ENCODE measurements around the gene NR1D2.
"Not testable (repeated sequence)": the region's sequence is repeated elsewhere in the genome, so short reads cannot be mapped to it uniquely, and the experiment has no call there.

The NR1D2 gene

DNA sequence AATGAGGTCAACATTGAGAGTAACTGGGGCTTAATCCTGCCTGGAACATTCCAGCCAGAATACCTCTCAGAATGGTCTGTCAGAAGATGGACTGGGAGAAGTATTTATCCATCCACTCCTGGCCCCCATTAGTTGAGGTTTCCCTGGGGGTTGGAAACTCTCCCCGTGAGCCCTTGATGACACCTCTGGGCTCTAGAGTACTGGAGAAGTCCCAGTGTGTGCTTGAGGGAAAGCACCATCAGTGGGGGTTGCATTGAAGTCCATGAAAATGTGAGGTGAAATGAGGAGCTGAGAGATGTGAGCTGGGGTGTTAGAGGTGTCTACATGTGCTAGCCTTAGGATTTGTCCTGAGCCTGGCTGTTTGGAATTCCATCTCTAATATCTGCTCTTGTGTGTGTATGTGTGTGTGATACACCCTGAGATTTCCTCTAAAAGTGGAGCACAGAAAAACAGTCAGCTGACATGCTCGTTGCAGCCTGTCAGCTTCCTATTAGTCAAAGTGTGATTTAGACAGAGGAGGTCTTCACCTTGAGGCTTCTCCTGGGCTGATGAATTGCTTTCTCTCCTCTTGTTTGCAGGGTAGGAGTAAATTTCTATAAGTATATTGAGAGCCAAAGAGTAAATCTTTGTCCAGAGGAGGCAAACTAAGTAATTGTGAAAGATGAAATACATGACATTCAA is 67.6 kb downstream of the NR1D2 start:
- no peak for DNase-seq

DNA sequence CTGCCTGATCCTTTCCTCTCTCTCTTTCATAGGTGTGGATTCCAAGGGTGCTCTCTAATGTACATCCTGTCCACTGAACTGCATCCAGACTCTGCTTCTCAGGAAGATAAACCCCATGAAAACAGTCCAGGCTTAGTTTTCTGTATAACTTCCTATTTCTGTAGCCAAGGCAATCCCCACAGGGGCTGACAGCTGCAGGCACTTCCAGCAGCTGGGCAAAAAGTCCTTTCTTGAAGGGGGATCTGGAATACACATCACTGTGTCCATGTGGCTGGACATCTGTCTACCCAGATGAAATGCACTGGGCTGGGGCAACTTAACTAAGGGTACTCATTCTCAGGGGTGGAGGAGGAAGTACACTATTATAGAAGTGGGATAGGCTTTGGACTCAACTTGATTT is 72.2 kb downstream of the NR1D2 start:
- DNase-seq: no peak

DNA sequence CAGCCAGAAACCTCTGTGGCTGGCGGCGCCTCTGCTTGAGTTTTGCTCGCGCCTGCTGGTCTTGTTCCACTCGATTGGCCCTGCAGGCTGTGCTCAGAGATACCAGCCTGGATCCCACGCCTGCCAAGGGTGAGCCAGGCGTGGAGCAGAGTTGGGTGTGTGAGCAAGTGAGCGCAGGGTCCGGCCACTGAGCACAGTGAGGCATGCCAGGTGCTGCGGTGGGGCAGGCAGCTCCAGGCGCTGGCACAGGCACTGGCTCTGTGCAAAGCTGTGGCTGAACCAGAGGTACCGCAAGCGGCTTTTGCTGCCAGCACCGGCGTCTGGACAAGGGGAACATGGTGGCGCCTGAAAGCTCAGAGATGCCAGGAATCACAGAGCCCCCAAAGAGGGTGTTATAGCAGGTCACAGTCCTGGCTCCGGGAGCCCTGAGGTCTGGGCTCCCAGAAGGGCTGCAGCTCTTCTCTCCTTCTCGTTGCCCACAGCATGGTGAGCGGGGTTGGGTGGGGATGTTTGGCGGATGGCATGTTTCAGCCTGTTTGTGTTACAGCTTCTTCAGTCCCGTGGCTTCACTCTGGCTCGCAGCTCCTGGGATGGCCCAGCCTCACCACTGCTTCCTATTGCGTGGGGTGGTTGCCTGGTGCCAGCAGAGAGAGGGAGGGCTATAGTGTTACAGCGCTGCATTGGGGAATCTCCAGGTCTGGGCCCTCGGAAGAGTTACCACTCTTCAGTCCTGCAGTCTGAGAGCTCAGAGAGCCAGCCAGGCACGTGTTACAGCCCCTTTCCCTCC is 73.9 kb downstream of the NR1D2 start:
- DNase-seq: no peak

DNA sequence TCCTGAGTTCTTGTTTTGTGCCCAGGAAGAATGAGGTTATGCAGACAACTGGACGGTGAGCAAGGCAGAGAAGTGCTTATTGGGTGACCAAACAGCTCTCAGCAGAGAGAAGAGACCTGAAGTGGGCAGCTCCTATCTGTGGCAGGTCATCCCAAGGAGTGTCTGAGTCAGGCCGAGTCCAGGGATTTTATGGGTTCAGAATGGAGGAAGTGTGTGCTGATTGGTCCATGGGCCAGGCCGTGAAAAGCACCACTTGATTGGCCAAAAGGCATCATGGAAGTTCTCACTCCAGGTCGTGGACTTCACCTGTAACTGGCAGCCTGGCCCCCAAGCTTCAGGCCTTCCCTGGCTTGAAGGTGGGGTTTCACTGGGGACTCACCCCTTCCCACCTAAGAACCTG is 74.5 kb downstream of the NR1D2 start:
- DNase-seq: no peak

DNA sequence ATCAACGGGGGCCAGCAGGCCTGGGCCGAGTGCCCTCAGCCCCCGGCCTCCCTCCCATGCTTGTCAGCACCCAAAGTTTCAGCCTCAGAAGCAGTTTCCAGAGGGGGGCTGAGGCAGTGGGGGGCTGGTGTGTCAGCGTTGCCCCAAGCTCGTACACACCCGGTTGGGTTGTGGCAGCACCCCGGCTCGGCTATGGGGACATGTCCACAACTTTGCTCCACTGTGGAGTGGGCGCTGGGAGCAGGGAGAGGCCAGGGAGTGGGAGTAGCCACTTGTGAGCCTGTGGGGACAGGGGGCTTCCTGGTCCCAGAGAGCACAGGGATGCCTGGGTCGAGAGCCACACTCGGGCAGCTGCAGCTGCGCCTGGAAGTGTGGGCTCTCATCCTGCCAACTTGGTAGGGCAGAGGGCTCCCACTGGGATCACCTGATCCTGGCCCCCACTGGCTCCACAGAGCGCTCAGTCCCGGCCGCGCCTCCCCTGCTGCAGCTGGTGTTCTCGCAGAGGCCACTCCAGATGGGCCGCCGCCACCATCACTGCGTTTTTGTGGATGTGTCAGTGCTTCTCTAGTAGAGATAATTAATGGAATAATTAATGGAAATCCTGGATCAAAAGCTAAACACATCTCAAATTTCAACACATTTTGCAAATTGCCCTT is 75.1 kb downstream of the NR1D2 start:
- no peak for DNase-seq

DNA sequence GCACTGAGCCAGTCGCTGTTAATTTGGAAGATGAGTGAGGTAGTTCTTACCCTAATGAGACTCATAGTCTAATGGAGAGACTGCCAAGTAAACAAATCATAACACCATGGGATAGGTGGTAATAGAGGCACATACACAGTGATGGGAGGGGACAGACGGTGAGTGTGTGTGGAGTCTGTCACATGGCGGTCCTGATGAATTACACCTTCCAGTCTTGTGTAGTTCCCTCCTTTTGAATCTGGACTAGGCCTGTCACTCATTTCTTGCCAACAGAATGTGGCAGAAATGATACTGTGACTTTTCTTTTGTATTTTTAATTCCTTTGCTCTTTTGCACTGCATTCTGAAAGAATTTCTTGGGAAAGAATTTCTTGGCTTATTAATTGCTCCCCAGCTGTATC is 78.1 kb downstream of the NR1D2 start:
- DNase-seq: no peak

DNA sequence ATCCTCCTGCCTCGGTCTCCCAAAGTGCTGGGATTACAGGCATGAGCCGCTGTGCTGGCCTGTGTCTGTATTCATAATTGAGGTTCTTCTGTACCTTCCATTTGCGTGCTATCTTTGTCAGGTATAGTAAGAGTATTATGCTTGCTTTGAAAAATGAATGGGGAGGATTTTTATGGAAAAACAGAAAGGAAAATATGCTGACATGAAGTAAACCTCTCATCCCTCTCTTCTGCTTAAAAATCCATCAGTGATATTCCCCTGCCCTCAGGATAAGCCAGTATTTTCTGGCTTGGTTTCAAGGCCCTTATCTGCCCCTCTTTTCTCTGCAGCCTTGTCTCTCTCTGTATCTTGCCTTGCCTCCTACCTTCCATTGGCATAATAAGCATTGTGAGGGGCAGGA is 80.7 kb downstream of the NR1D2 start:
- no peak for DNase-seq

DNA sequence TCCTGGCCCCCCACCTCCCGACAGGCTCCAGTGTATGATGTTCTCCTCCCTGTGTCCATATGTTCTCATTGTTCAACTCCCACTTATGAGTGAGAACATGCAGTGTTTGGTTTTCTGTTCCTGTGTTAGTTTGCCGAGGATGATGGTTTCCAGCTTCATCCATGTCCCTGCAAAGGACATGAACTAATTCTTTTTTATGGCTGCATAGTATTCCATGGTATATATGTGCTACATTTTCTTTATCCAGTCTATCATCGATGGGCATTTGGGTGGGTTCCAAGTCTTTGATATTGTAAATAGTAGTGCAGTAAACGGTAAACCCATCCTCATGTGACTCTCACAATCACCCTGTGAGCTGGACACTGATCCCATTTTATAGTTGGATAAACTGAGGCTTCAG is 81.6 kb downstream of the NR1D2 start:
- DNase-seq: not testable (repeated sequence)

DNA sequence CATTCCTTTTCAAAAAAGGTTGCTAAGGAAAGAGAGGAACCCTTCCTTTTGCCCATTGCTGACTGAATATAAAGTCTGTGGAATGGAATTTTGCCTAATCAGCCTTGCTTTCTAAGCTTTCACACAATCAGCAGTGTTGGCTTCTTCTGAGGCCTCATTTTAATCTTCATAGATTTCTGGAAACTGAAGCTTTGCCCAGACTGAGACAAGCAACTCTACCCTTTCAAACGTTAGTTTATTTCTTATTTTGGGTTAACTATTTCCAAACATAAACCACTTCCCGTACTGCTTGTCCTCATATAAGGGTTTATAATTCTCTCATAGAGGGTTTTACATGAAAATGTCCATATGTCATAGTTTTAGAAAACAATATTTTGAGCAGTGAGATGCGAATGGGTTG is 82.9 kb downstream of the NR1D2 start:
- DNase-seq: no peak
